HG02840 (cell line): ENCODE measurements around the gene S1PR2.
"Not testable (repeated sequence)": the region's sequence is repeated elsewhere in the genome, so short reads cannot be mapped to it uniquely, and the experiment has no call there.

Source experiments
- ATAC-seq: cut with Tn5 transposase; IDR thresholded peaks from one replicate; pipeline ENCODE4 v1.9.1; 2021; ENCODE audit warnings: mild to moderate bottlenecking, moderate library complexity, moderate number of reproducible peaks; ENCODE audit not compliant: unreplicated experiment, low FRiP score

The S1PR2 gene

DNA sequence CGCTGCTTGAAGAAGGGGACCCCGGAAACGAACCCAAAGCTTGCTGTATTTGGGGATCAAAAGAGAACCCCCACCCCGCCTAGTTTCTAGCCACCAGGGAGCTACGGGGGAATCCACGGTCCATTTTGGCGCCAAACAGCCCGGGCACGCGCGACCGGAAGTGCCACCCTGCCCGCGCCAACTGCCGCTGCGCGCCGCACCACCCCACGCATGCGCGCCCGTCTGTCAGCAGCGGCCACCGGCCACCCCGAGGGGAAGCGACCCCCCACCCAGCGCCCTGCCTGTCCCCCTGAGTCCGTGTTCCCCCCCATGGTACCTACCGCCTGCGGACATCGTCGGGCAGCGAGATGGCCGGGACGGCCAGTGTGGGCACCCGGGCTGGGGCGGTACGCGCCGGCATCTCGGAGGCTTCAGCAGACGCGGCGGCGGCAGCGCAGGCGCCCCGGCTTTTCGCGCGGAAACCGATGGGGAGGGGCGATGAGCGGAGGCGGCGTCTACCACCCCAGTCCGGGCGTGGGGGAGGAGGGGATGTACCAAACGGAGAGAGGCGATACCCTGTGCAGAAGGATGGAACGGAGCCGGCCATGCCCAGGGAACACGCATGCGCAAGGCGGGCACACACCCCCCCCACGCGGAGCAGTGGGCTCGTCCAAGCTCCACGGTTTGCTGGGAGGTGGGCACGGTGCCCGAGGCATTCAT lies 36.5 kb downstream of the S1PR2 start, which contains the start of gene DNMT1:
DNMT1 (minus strand) TSS at position 454 of the 699 bp plus-strand sequence; CDS start at position 400, 54 bp downstream.
- peak; percentile 87 for ATAC-seq

DNA sequence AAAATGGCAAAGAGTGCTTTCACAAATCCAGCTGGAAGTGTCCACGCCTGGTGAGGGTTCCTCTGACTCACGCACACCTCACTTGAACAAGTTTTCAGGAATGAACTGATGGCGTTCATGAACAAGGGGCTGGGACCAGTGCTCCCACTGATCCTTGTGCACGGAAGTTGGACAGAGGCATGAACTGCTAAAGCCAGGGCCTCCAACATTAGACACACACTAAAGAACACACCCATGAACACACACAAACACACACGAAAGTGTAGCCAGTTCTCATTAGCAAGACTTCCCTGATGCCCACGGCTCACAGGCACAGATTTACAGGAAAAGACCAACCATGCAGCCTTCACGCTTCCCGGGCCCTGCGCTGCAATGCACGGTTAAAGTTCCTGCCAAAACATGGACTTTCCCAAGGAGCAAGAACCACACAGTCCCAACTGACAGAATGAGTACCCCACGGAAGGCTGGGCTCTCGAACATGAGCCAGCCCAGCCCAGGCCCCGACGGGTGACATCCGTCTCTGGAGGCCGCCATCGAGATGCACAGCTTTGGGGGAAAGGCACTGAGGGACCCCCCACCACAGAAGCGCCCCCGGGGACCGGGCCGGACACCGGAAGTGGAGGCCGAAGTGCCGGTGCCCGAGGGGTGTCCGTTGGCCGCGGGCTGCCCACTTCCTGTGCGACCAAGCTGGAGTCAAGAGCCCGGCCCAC lies 37.2 kb downstream of the S1PR2 start:
- ATAC-seq, result peak; percentile 16

DNA sequence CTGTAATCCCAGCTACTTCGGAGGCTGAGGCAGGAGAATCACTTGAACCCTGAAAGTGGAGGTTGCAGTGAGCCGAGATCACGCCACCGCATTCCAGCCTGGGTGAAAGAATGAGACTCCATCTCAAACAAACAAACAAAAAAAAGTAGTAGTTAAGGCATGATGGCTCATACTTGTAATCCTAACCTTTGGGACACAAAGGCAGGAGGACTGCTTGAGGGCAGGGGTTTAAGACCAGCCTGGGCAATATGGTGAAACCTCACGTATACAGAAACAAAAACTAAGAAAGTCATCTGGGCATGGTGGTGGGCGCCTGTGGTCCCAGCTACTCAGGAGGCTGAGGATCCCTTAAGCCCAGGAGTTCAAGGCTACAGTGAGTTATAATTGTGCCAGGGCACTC lies 38.2 kb downstream of the S1PR2 start:
- no peak for ATAC-seq

DNA sequence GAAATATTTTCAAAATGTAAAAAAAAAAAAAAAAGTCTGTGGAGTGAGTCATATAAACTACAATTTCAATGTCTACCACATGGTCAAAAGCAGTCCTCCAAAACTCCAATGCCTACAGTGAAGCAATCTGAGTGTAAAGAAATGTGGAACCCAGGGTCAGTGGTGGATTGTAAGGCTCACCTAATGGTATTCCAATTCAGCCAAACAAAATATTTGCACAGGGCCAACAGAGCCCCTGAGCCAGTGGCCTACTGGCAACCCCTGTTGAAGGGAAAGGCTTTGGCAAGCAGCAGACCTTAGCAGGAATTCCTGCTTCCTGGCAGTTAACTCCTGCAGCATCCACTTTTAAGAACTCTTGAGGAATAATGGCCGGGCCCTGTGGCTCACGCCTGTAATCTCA lies 39.8 kb downstream of the S1PR2 start:
- no peak for ATAC-seq

DNA sequence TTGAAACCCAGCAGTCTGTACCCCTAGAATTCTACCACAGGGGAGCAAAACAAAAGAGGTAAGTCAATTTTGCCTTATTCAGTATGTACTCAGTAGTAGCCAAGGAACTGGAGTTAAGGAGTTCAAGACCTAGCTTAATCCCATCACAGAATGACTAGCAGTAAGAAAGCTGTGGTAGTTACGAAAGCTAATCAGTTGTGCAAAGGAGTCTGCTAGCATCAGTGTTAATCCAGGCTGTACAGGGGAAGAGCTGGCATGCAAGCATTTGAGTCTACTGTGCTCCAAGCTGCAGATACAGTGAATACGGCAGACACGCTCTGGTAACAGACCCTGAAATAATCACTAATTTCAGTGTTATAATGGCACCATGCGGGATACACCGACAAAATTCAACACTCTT lies 41.1 kb downstream of the S1PR2 start:
- no peak for ATAC-seq

DNA sequence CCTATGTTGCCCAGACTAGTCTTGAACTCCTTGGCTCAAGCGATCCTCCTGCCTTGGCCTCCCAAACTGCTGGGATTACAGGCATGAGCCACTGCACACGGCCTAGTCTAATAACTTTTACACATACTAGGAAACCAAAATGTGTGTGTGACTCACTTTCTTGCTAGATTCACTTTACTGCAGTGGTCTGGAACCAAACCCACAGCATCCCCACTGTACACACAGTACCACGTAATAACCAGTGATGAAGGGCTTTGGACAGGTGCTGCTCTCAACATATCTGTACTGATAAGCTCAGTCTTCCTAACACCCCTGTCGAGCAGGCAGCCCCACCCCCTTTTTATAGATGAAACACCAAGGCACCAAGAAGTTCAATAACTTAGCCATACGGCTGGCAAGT lies 41.5 kb downstream of the S1PR2 start:
- no peak for ATAC-seq

DNA sequence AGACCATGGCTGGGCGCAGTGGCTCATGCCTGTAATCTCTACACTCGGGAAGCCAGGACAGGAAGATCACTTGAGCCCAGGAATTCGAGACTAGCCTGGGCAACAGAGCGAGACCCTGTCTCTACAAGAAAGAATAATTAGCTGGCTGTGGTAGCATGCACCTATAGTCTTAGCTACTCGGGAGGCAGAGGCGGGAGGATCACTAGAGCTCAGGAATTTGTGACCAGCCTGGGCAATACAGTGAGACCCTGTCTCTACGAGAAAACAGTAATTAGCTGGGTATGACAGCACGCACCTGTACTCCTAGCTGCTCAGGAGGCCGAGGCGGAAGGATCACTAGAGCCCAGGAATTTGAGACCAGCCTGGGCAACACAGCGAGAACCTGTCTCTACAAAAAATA lies 43.8 kb downstream of the S1PR2 start:
- no peak for ATAC-seq

DNA sequence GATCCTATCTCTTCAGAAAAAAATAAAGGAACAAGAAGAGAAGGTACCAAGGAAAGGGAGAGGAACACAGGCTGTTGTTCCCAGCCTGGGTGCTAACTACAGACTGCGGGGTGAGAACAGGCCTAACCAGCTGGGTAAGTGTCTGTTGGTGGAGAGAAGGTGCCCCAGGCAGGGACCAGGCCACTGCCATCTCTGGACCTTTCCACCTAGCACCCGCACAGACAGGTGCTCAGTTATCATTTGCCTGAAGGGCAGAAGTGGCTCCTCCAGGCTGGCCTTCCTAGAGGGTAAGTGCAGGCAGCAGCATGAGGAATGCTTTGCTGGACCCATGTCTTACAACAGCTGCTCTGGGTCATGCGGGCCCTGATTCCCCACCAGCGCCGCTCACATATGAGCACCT lies 46.5 kb downstream of the S1PR2 start:
- ATAC-seq, result no peak

DNA sequence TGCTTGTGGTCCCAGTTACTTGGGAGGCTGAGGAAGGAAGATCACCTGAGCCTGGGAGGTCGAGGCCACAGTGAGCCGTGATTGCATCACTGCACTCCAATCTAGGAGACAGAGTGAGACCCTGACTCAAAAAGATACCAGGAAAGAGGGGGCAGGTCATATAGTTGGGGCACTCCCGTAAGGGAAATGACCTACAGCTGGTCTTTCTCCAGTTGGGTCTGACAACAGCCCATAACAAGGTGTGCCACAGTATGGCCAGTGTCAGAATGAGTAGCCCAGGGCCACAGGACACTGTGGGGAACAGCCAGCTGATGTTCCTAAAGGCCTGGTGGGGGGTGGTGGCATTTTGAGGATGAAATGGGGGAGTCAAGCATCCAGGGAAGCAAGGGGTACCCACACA lies 47.2 kb downstream of the S1PR2 start:
- ATAC-seq, result no peak

DNA sequence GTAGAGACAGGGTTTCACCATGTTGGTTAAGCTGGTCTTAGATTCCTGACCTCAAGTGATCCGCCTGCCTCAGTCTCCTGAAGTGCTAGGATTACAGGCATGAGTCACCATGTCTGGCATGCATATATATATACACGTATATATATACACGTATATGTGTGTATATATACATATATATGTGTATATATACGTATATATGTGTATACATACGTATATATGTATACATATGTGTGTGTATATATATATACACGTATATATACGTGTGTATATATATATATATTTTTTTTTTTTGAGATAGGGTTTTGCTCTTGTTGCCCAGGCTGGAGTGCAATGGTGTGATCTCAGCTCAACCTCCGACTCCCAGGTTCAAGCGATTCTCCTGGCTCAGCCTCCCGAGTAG lies 48.3 kb downstream of the S1PR2 start:
- no peak for ATAC-seq

DNA sequence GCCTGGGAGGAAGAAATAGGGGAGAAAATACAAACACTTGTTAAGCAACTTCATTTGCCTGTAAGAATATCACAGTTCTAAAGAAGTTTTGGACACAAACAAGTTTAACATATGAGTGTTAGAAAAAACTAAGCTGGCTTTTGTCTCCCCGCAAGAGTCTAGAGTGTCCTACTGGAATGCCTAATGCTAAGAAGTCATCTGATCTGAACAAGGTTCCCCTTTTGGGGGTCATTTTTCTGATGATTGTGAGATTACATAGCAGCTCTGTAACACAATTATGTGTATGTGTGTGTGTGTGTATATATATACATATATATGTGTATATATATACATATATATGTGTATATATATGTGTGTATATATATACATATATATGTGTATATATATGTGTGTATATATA lies 49.1 kb downstream of the S1PR2 start:
- no peak for ATAC-seq

DNA sequence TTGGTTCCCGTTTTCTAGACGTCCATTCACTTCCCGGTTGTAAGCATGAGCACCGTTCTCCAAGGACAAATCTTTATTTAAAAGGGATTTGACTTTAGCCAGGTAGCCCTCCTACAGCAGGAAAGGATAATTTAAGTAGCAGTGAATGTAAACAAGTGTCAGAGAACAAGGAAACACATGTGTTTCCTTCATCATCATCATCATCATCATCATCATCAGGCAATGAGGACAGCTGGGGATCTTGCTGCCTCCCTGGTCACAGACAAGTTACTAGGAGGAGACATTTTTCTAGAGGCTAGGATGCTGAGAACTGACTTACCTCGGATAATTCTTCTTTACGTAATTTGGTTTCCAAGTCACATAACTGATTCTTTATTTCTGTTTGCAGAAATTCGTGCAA lies 50.7 kb downstream of the S1PR2 start:
- no peak for ATAC-seq

DNA sequence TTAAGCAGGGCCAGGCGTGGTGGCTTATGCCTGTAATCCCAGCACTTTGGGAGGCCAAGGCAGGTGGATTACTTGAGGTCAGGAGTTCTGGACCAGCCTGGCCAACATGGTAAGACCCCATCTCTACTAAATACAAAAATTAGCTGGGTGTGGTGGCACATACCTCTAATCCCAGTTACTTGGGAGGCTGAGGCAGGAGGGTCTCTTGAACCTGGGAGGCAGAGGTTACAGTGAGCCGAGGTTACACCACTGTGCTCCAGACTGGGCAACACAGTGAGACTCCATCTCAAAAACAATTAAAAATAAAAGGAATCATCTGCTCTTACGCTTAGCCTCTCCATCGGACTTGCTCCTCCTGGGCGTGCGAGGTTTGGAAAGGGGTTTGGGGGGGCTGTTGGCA lies 51.1 kb downstream of the S1PR2 start:
- not testable (repeated sequence) for ATAC-seq

DNA sequence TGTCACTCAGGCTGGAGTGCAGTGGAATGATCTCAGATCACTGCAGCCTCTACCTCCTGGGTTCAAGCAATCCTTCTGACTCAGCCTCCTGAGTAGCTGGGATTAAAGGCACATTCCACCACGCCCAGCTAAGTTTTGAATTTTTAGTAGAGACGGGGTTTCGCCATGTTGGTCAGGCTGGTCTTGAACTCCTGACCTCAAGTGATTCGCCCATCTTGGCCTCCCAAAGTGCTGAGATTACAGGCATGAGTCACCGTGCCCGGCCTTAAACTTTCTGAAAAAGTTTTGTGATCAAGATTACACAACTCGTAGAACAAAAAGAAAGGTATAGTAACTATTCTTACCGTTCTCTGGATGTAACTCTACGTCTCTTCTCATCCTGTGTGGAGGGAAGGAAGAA lies 57.6 kb downstream of the S1PR2 start:
- ATAC-seq, result no peak
